OCI-LY7 (cell line): ENCODE measurements around the gene NEBL.
A peak's percentile ranks its signal among the peaks of the same experiment; 100 is the strongest.

Experiments
- EZH2phosphoT487 ChIP-seq: fragments of 200-600 bp; sonication (generic); IDR thresholded peaks from 2 replicates; pipeline ENCODE4 v1.6.1; 2018; ENCODE audit warnings: low read depth, borderline replicate concordance, mild to moderate bottlenecking, mixed run types, antibody characterized with exemption, low read length, moderate library complexity, mixed read lengths
- TF ChIP-seq, protein P1 (sequence below): fragments of 200-600 bp; sonication (generic); conservative IDR thresholded peaks from 2 replicates; pipeline ENCODE4 v1.5.1; 2014; ENCODE audit warnings: mild to moderate bottlenecking, antibody characterized with exemption, low read length, moderate library complexity, mixed read lengths

DNA sequence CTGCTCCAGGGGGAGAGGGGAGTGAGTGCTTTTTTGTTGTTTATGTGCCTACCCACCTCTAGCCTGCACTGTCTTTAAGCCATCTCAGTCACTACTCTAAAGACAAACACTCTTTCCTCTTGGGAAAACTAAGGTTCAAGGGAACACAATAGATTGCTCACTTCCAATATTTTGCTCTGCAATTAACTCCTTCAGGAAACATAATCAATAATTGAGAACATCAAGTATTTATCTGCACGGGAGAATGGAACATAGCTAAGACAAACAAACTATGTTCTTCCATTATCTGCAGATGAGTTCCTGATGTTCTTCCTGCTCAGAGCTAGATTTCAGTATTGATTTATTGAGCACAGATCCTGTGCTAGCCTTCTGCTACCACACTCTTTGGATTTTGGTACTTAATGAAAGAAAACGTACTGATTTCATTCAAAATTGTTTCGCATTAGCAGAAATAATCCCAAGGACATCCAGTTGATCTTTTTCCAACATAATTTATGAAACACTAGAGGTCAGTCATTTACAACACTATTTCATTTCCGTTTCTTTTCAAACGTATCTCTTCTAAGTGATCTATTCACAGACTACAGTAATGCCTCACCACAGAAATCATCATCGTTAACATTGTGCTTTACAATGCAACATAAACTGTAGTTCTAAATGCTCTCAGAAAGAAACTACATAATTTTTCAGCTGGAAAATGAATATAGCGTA is 8.3 kb downstream of the NEBL start:
- TF ChIP-seq, protein P1, sequence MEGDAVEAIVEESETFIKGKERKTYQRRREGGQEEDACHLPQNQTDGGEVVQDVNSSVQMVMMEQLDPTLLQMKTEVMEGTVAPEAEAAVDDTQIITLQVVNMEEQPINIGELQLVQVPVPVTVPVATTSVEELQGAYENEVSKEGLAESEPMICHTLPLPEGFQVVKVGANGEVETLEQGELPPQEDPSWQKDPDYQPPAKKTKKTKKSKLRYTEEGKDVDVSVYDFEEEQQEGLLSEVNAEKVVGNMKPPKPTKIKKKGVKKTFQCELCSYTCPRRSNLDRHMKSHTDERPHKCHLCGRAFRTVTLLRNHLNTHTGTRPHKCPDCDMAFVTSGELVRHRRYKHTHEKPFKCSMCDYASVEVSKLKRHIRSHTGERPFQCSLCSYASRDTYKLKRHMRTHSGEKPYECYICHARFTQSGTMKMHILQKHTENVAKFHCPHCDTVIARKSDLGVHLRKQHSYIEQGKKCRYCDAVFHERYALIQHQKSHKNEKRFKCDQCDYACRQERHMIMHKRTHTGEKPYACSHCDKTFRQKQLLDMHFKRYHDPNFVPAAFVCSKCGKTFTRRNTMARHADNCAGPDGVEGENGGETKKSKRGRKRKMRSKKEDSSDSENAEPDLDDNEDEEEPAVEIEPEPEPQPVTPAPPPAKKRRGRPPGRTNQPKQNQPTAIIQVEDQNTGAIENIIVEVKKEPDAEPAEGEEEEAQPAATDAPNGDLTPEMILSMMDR = peak; percentile 64
- no peak for TF ChIP-seq EZH2phosphoT487
